ENCODE data around the gene SDF4. TPM values are rescaled to one million over a fixed set of nuclear protein-coding genes. Genes with fewer than 3 reads are reported as not detected.

The SDF4 gene
- total and polyA plus RNA-seq, 7 donors = 33.0 to 181 (median 79.6) TPM

DNA sequence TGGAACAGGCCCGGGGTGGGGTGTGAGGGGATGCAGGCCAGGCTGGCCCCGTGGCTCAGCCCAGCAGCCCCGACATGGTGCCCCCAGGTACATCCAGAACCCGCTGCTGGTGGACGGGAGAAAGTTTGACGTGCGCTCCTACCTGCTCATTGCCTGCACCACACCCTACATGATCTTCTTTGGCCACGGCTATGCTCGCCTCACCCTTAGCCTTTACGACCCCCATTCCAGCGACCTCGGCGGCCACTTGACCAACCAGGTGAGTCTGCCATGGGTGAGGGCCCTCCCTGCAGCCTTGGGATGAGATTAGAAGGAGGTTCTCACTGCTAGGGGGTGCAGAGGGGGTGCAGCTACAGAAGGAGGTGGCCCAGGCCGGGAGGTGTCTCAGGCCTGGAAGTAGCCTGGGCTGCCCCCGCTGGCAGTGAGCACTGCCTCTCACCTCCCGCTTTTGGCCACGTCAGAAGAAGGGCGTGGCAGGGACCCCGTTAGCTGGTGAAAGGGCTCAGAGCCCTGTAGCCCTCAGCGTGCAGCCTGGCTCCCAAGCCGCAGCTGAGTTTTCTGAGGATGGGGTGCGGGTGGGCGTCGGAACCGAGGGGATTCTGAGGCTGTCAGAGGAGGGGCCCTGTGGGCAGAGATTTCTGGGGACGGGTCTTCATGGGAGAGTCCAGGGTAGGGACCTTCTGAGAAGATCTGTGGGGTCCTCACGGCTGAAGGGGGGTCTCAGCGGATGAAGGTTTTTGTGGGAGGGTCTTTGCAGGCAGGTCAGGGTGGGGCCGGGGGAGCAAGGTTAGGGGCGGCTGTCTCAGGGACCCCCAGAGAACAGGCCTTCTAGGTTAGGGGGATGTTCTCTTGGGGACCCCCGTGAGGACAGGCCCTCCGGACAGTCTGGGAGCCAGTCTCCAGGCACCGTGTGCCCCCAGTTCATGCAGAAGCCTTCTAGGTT is 47.7 kb downstream of the SDF4 start:
- Histone ChIP-seq H3K27me3 (peaks cover 0 to 18% (median 16%) of the 10 kb centered on the region in 3 donors), H3K4me1 (no peaks in the 10 kb centered on the region), H3K9me3 (no peaks in the 10 kb centered on the region), H3K27ac (no peak overlapping the region), H3K4me3 (no peak overlapping the region), H3K36me3 (no peaks in the 10 kb centered on the region)
- intact Hi-C loops (cut with DNase I) = no loop called here
- no peak for TF ChIP-seq EP300 (IDR thresholded peaks at IDR 0.05)
- no peak for DNase-seq
- WGBS, 2 donors = 74 to 85% methylated on average over 33 of the region's 33 CpGs

- Histone ChIP-seq H3K36me3 (no peaks in the 10 kb centered on the region), H3K4me1 (no peaks in the 10 kb centered on the region), H3K27ac (no peak overlapping the region), H3K9me3 (no peaks in the 10 kb centered on the region), H3K4me3 (no peak overlapping the region), H3K27me3 (peaks cover 0 to 25% (median 24%) of the 10 kb centered on the region in 3 donors)
- DNase-seq = no peak
- intact Hi-C loops (cut with DNase I) = no loop called here
- WGBS, 2 donors = 76 to 81% methylated on average over 21 of the region's 21 CpGs
- TF ChIP-seq POLR2A (IDR thresholded peaks at IDR 0.05) (no peak), POLR2AphosphoS5 (IDR thresholded peaks at IDR 0.05) (no peak), EP300 (IDR thresholded peaks at IDR 0.05) (no peak), CTCF (IDR thresholded peaks at IDR 0.05) (no peak)
These were observed 48.5 kb downstream of the SDF4 start for GRCh38 chr1:1183221-1183747.

DNA sequence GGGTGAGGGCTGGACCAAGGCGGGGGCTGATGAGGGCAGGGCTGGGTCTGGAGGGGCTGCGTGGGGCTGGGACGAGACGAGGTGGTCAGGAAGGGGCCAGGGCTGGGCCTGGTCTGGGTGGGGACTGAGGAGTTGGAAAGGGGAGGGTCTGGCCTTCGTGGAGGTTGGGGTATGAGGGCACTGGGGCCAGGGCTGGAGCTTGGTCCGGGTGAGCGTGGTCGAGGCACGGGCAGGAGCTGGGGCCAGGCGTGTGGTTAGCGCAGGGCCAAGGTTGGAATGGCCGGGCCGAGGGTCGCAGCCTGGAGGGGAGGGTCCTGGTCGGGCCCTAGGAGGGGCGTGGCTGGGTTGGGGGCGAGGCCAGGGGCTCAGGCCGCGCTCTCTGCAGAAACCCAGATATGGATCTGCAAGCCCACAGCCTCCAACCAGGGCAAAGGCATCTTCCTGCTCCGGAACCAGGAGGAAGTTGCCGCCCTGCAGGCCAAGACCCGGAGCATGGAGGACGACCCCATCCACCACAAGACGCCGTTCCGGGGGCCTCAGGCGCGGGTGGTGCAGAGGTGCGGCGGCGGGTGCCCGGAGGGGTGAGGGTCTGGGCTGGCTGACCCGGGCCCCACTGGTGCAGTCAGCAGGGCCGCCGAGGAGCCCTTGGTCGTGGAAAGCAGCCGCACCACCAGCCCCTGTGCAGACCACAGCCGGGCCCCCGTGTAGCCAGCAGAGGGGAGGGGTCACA is 49.1 kb downstream of the SDF4 start:
- Histone ChIP-seq H3K4me1 (no peaks in the 10 kb centered on the region), H3K36me3 (no peaks in the 10 kb centered on the region), H3K27me3 (peaks cover 0 to 30% (median 30%) of the 10 kb centered on the region in 3 donors), H3K9me3 (no peaks in the 10 kb centered on the region), H3K27ac (no peak overlapping the region), H3K4me3 (no peak overlapping the region)
- TF ChIP-seq POLR2AphosphoS5 (IDR thresholded peaks at IDR 0.05) (no peak), EP300 (IDR thresholded peaks at IDR 0.05) (no peak), CTCF (IDR thresholded peaks at IDR 0.05) (no peak), POLR2A (IDR thresholded peaks at IDR 0.05) (no peak)
- intact Hi-C loops (cut with DNase I) = no loop called here
- 55 to 77% methylated on average over 39 of the region's 39 CpGs for WGBS, 2 donors
- DNase-seq = no peak

- DNase-seq = no peak
- no peak overlapping the region for H3K4me3 ChIP-seq
- intact Hi-C loops (cut with DNase I) = no loop called here
- peaks cover 0 to 37% (median 35%) of the 10 kb centered on the region in 3 donors for H3K27me3 ChIP-seq
- H3K9me3 ChIP-seq = no peaks in the 10 kb centered on the region
- no peak overlapping the region for H3K27ac ChIP-seq
- H3K4me1 ChIP-seq = no peaks in the 10 kb centered on the region
- TF ChIP-seq CTCF (IDR thresholded peaks at IDR 0.05) (no peak), POLR2AphosphoS5 (IDR thresholded peaks at IDR 0.05) (no peak)
- WGBS, 2 donors = 73 to 82% methylated on average over 21 of the region's 21 CpGs
- no peaks in the 10 kb centered on the region for H3K36me3 ChIP-seq
These were observed 49.8 kb downstream of the SDF4 start for GRCh38 chr1:1181938-1182410.

All from sigmoid colon (tissue), 7 donors.